NCI-H774 (cell line): Measurements from ENCODE around the gene PIM1.
"Not testable (repeated sequence)": the region's sequence is repeated elsewhere in the genome, so short reads cannot be mapped to it uniquely, and the experiment has no call there.

Experiments used
- DNase-seq: peaks from one replicate; lab custom pipeline; 2025; lab: John Stamatoyannopoulos, UW

Gene PIM1

GRCh38 chr6:37171201-37171969 is 1.4 kb downstream of the PIM1 start:
- no peak for DNase-seq

GRCh38 chr6:37171970-37172812 is 2.2 kb downstream of the PIM1 start:
- DNase-seq: peak; percentile 79

DNA sequence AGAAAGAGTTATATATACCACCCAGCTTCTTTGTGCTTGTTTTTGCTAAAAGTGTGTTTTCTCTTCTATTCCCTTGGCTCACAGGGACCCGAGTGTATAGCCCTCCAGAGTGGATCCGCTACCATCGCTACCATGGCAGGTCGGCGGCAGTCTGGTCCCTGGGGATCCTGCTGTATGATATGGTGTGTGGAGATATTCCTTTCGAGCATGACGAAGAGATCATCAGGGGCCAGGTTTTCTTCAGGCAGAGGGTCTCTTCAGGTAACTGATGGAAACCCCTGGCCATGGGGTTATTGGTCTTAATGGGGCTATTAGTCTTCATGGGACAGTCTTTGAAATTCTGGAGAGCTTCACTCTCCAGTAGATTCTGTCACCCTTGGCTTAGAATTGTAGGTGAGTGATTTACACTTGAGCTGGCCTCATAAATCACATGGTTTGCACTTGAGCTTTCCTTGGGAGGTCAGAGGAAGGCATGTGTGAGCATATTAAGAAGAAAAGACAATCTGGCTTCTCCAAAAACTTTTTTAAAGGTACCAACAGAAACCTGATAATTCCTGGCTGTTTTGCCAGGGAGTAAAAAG is 3.0 kb downstream of the PIM1 start:
- DNase-seq: no peak

GRCh38 chr6:37173493-37174195 is 3.7 kb downstream of the PIM1 start:
- DNase-seq: no peak

GRCh38 chr6:37174196-37174514 is 4.2 kb downstream of the PIM1 start:
- DNase-seq: no peak

DNA sequence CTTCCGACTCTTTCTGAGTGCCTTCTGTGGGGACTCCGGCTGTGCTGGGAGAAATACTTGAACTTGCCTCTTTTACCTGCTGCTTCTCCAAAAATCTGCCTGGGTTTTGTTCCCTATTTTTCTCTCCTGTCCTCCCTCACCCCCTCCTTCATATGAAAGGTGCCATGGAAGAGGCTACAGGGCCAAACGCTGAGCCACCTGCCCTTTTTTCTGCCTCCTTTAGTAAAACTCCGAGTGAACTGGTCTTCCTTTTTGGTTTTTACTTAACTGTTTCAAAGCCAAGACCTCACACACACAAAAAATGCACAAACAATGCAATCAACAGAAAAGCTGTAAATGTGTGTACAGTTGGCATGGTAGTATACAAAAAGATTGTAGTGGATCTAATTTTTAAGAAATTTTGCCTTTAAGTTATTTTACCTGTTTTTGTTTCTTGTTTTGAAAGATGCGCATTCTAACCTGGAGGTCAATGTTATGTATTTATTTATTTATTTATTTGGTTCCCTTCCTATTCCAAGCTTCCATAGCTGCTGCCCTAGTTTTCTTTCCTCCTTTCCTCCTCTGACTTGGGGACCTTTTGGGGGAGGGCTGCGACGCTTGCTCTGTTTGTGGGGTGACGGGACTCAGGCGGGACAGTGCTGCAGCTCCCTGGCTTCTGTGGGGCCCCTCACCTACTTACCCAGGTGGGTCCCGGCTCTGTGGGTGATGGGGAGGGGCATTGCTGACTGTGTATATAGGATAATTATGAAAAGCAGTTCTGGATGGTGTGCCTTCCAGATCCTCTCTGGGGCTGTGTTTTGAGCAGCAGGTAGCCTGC is 4.8 kb downstream of the PIM1 start:
- DNase-seq: no peak

- DNase-seq: no peak
These were observed 5.6 kb downstream of the PIM1 start for GRCh38 chr6:37175332-37176267.

DNA sequence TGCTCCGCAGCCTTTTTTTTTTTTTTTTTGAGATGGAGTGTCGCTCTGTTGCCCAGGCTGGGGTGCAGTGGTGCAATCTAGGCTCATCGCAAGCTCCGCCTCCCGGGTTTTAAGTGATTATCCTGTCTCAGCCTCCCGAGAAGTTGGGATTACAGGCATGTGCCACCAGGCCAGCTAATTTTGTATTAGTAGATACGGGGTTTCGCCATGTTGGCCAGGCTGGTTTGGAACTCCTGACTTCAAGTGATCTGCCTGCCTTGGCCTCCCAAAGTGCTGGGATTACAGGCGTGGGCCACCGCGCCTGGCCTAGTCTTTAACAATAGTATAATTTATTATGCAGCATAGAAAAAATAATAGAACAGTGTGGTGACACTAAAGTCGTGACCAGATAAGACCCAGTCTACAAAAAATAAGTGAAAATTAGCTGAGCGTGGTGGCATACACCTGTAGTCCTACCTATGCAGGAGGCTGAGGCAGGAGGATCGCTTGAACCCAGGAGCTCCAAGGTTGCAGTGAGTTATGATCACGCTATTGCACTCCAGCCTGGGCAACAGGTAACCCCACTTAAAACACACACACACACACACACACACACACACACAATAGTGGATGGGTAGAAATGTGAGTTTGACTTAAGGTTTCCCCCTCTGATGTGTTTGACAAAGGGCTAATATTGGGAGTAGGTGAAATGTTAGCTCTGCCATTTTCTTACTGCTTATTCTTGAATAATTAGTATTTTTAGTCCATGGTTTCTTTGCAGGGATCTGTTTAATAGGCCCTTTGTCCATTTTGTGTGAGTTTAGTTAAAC is 6.5 kb downstream of the PIM1 start:
- DNase-seq: no peak

GRCh38 chr6:37177077-37177934 is 7.4 kb downstream of the PIM1 start:
- DNase-seq: no peak

DNA sequence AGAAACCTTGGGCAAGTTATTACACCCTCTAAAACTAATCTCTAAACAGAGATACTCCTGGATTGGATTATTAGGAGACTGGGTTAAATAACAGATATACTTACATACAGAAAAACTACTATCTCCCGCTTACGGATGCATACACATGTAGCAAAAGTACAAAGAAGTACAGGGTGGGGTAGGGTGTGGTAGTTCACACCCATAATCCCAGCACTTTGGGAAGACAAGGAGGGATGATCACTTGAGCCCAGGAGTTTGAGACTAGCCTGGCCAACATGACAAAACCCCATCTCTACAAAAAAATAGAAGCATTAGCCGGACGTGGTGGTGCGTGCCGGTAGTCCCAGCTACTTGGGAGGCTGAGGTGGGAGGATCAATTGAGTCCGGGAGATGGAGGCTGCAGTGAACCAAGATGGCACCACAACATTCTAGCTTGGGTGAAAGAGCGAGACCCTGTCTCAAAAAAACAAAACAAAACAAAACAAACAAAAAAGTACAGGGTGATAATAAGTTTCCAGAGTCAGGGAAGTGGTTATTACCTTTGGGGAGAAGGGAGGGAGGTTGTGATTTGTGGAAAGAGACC is 8.1 kb downstream of the PIM1 start:
- no peak for DNase-seq

GRCh38 chr6:37180075-37180474 is 10.1 kb downstream of the PIM1 start:
- no peak for DNase-seq

GRCh38 chr6:37180610-37181009 is 10.7 kb downstream of the PIM1 start:
- not testable (repeated sequence) for DNase-seq

GRCh38 chr6:37182736-37183590 is 13.0 kb downstream of the PIM1 start:
- no peak for DNase-seq

DNA sequence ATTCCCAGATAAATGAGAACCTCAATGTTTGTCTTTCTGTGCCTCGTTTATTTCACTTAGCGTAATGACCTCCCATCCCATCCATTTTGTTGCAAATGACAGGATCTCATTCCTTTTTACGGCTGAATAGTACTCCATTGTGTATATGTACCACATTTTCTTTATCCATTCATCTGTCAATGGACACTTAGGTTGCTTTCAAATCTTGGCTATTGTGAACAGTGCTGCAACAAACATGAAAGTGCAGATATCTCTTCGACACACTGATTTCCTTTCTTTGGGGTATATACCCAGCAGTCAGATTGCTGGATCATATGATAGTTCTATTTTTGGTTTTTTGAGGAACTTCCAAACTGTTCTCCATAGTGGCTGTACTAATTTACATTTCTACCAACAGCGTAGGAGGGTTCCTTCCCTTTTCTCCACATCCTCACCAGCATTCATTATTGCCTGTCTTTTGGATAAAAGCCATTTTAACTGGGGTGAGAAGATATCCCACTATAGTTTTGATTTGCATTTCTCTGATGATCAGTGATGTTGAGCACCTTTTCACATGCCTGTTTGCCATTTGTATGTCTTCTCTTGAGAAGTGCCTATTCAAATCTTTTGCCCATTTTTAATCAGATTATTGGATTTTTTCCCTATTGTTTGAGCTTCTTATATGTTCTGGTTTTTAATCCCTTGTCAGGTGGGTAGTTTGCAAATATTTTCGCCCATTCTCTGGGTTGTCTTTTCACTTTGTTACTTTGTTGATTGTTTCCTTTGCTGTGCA is 16.2 kb downstream of the PIM1 start:
- DNase-seq: not testable (repeated sequence)

- no peak for DNase-seq
These were observed 17.5 kb downstream of the PIM1 start for GRCh38 chr6:37187321-37188022.

DNA sequence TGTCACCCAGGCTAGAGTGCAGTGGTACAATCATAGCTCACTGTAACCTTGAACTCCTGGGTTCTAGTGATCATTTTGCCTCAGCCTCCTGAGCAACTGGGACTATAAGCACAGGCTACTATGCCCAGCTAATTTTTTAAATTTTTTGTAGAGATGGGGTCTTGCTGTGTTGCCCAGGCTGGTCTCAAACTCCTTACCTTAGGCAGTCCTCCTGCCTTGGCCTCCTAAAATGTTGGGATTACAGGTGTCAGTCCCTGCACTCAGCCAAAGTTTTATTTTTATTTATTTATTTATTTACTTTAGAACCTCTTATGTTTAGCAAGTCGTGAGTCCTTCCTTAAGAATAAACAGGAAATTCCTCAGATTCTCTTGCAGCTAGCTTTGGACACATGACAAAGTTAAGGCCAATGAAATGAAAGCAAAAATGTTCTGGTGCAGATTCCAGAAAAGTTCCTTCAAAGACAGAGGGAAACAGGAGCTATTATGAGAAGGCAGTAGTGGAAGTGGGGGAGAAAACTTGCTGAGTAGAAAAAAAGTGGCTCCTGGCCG is 19.1 kb downstream of the PIM1 start:
- DNase-seq: no peak
